HepG2 (cell line): ENCODE data around the gene DPM2. TPM values are rescaled to one million over a fixed set of nuclear protein-coding genes. Genes with fewer than 3 reads are reported as not detected.

Experiments
- ATAC-seq: fragments of 200-7000 bp; cut with Tn5 transposase; 3 replicates; pipeline ENCODE4 v1.9.1; 2020; ENCODE audit warnings: mild to moderate bottlenecking, moderate library complexity
- BruUV-seq: library from RNA; stranded (reverse); fragments of 400-500 nt; replicated peaks from 2 replicates; lab custom pipeline; 2021; lab: Mats Ljungman, UMichigan
- CTCF ChIA-PET: fragments of 300-600 bp; formaldehyde crosslinking; extraction: SDS; loops from one replicate; lab custom pipeline; 2021; ENCODE audit warnings: low total read pairs, inconsistent platforms, low intra/inter-chr PET ratio; lab: Yijun Ruan, JAX
- POLR2A ChIA-PET: fragments of 350-600 bp; sonication (Branson Sonifier 250); formaldehyde crosslinking; loops from one replicate; lab custom pipeline; 2020; ENCODE audit warnings: antibody characterized with exemption, inconsistent platforms; lab: Yijun Ruan, JAX
- DNase-seq: peaks from one replicate; pipeline ENCODE4 v3.0.0-alpha.2; 2015; ENCODE audit warnings: low spot score
- FAIRE-seq: peaks from 3 replicates; lab custom pipeline; 2011; peaks lifted over from hg19 to GRCh38; lab: Jason Lieb, UNC
- H2AFZ ChIP-seq: one replicate; pipeline ENCODE4 v1.6.1; 2011; ENCODE audit warnings: low read length, inconsistent platforms
- H3K27ac ChIP-seq: fragments of 300-600 bp; 3 replicates; pipeline ENCODE4 v1.8.0; 2011; ENCODE audit warnings: mixed run types, mild to moderate bottlenecking, mixed read lengths, low read length, inconsistent platforms; ENCODE audit not compliant: insufficient read depth; ENCODE audit errors: extremely low read length
- H3K27me3 ChIP-seq, 2 experiments: fragments of 200-600 bp in 1 of 2; 2 replicates in 1 of 2; 3 replicates in 1 of 2; pipeline versions ENCODE4 v1.6.0 to v1.8.0; 2011; ENCODE audit warnings: low read length in 2 of 2, mild to moderate bottlenecking in 2 of 2, moderate library complexity in 2 of 2, inconsistent platforms in 1 of 2; ENCODE audit not compliant: insufficient read depth in 2 of 2, control insufficient read depth in 1 of 2
- H3K36me3 ChIP-seq, 2 experiments: fragments of 200-600 bp in 1 of 2; replicated peaks in 1 of 2; 2 replicates in 1 of 2; 3 replicates in 1 of 2; pipeline versions ENCODE4 v1.5.1 to v1.8.0; 2011; ENCODE audit warnings: low read length in 2 of 2, inconsistent platforms in 1 of 2; ENCODE audit not compliant: insufficient read depth in 2 of 2, control insufficient read depth in 1 of 2
- H3K4me1 ChIP-seq: 2 replicates; pipeline ENCODE4 v1.5.1; 2012; ENCODE audit warnings: low read length, inconsistent platforms; ENCODE audit not compliant: insufficient read depth
- H3K4me2 ChIP-seq: 2 replicates; pipeline ENCODE4 v1.6.0; 2011; ENCODE audit warnings: low read depth, low read length, inconsistent platforms
- H3K4me3 ChIP-seq, 3 experiments: fragments of 200-600 bp in 1 of 3; sonication (generic), shearing (Covaris generic) in 1 of 3; replicated peaks in 1 of 3; 2 replicates each; pipeline ENCODE4 v1.5.1; 2011 to 2016; ENCODE audit warnings: low read length in 3 of 3, inconsistent platforms in 2 of 3, low read depth in 2 of 3, mild to moderate bottlenecking in 2 of 3, control low read depth in 1 of 3, mixed read lengths in 1 of 3; ENCODE audit not compliant: insufficient read depth in 1 of 3
- H3K79me2 ChIP-seq: one replicate; pipeline ENCODE4 v1.6.1; 2011; ENCODE audit warnings: low read length, inconsistent platforms; ENCODE audit not compliant: insufficient read depth
- H3K9ac ChIP-seq: 2 replicates; pipeline ENCODE4 v1.6.0; 2011; ENCODE audit warnings: mild to moderate bottlenecking, low read depth, low read length, inconsistent platforms; ENCODE audit not compliant: insufficient read depth
- H3K9me3 ChIP-seq: 2 replicates; pipeline ENCODE4 v1.5.1; 2012; ENCODE audit warnings: mild to moderate bottlenecking, low read length
- H4K20me1 ChIP-seq: 2 replicates; pipeline ENCODE4 v1.6.0; 2011; ENCODE audit warnings: inconsistent platforms, mild to moderate bottlenecking, low read length, moderate library complexity; ENCODE audit not compliant: insufficient read depth
- ARID4A ChIP-seq: sonication (generic); formaldehyde crosslinking; IDR thresholded peaks from 2 replicates; pipeline ENCODE4 v1.5.0; 2020; ENCODE audit warnings: mild to moderate bottlenecking, missing genetic modification reagents, borderline replicate concordance
- JUN ChIP-seq: sonication (generic); formaldehyde crosslinking; IDR thresholded peaks from 2 replicates; pipeline ENCODE4 v1.4.0; 2020; ENCODE audit warnings: mild to moderate bottlenecking, missing genetic modification reagents
- POLR2G ChIP-seq: fragments of 200-400 bp; formaldehyde crosslinking; IDR thresholded peaks from 2 replicates; pipeline ENCODE4 v1.6.1; 2018; ENCODE audit warnings: mild to moderate bottlenecking, low read depth, low read length, moderate library complexity
- PTBP1 ChIP-seq: fragments of 200-400 bp; formaldehyde crosslinking; IDR thresholded peaks from 2 replicates; pipeline ENCODE4 v1.6.1; 2018; ENCODE audit warnings: low read length, low read depth; ENCODE audit not compliant: poor library complexity, severe bottlenecking
- RAD21 ChIP-seq: fragments of 450-650 bp; formaldehyde crosslinking; IDR thresholded peaks from 2 replicates; pipeline ENCODE4 v1.5.0; 2020; ENCODE audit warnings: mild to moderate bottlenecking
- ZNF350 ChIP-seq: sonication (generic); formaldehyde crosslinking; IDR thresholded peaks from 2 replicates; pipeline ENCODE4 v1.4.0; 2020; ENCODE audit warnings: mild to moderate bottlenecking, low read depth, missing genetic modification reagents, borderline replicate concordance
- ZNF770 ChIP-seq: sonication (generic); formaldehyde crosslinking; IDR thresholded peaks from 2 replicates; pipeline ENCODE4 v1.5.0; 2020; ENCODE audit warnings: mild to moderate bottlenecking, missing genetic modification reagents
- ZSCAN22 ChIP-seq: sonication (generic); formaldehyde crosslinking; IDR thresholded peaks from 2 replicates; pipeline ENCODE4 v1.4.0; 2020; ENCODE audit warnings: mild to moderate bottlenecking, missing genetic modification reagents
- whole genome bisulfite sequencing: methylation state at CpG from one replicate; pipeline ENCODE4 v1.1.6; 2017; ENCODE audit warnings: low lambda C conversion rate; 5-methylcytosine and 5-hydroxymethylcytosine counted together
- in situ Hi-C: cut with HindIII; loops from 2 replicates; pipeline ENCODE4 v1.10.0; 2017; ENCODE audit warnings: low pct_unique_long_range_greater_than_20kb; ENCODE audit not compliant: extremely low pct_ligation_motif_present
- intact Hi-C: fragments of 100-400 bp; cut with micrococcal nuclease; formaldehyde crosslinking; loops from one replicate; pipeline ENCODE4 v1.10.0; 2022; ENCODE audit not compliant: unreplicated experiment
- polyA plus RNA-seq, 8 experiments: library from polyadenylated mRNA; depleted of rRNA in 3 of 8; stranded (reverse) in 7 of 8; unstranded in 1 of 8; fragments of >200 nt; fragmentation: Illumina TruSeq in 4 of 8; extraction: Trizol in 4 of 8; gene quantifications; 2 replicates each; pipeline versions ENCODE4 v1.2.1 to v1.2.3, GENCODE V29; 2011 to 2016; ENCODE audit warnings: low read depth in 4 of 8, missing spikeins in 1 of 8, mixed read lengths in 1 of 8; ENCODE audit not compliant: insufficient read depth in 1 of 8
- total RNA-seq, 5 experiments: library from RNA; depleted of rRNA; stranded (reverse); fragments of >200 nt; fragmentation: Illumina TruSeq; extraction: Trizol; gene quantifications; 2 replicates each; pipeline ENCODE4 v1.2.3, GENCODE V29; 2016; ENCODE audit warnings: low read depth in 1 of 5

Gene DPM2
- total and polyA plus RNA-seq, 2 of the 13 experiments (the other 11 are each of a cell fraction or from before 2014, with no cell fraction given): 24.8 to 35.3 TPM

DNA sequence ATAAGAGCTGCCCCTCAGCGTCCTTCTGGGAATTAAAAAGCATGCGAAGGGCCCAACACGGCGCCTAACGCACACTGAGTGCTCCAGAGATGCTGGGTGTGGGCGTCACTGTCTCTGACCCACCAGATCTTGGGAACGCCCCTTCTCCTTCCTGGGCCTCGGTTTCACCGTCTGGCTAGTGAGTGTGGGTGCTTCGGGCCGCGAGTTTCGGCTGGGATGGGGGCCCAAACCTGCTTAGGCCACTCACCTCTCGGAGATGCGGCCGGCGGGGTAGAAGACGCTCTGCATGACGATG lies 10.8 kb downstream of the DPM2 start (continued):
- no peak for TF ChIP-seq RAD21 (CRISPR knock-in tag)

DNA sequence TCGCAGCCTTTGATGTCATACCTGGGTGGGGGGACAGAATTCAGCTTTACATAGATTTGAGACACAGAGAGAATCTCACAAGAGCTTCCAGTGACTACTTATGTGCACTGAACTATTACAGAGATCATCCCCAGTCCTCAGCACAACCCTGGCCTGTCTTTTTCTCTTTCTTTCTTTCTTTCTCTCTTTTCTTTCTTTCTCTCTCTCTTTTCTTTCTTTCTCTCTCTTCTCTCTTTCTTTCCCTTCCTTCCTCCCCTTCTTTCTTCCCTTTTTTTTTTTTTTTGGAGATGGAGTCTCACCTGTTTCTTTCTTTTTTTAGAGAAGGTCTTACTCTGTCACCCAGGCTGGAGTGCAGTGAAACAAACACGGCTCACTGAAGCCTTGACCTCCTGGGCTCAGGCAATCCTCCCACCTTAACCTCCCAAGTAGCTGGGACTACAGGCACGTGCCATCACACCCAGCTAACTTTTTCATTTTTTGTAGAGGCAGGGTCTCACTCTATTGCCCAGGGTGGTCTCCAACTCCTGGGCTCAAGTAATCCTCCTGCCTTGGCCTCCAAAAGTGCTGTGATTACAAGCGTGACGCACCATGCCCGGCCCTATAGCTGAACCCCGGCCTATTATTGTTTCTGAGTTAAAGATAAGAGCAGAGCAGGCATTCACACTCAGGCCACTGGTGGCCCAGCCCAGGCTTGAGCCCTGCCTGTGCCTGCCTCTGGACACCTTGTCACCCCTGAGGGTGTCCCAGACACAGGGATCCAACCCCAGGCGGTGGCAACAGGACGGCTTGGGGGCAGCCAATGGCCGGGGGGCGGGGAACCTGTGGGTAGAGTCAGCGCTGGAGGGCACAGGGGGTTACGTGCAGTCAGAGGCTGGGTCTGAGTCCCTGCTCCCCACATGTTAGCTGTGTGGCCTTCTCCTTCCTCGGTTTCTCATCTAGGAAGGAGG lies 11.4 kb downstream of the DPM2 start:
- ATAC-seq (no peak), DNase-seq (no peak), FAIRE-seq (no peak)
- CTCF ChIA-PET: no interaction called here
- no TSS peak for BruUV-seq
- H3K79me2 ChIP-seq: no peaks in the 10 kb centered on the region
- intact Hi-C loops: no loop called here
- no peak overlapping the region for H3K9ac ChIP-seq
- H2AFZ ChIP-seq: no peak overlapping the region
- in situ Hi-C loops: loop anchor here (5.0 to 10.0 kb wide), 2 partner anchors 329 to 421 kb away; no protein-coding TSS in a partner anchor
- WGBS: 55% methylated on average over 6 of the region's 14 CpGs
- peaks cover 0 to 38% of the 10 kb centered on the region in 2 experiments for H3K27me3 ChIP-seq
- no peaks in the 10 kb centered on the region for H4K20me1 ChIP-seq
- H3K36me3 ChIP-seq: no peaks in the 10 kb centered on the region
- H3K4me1 ChIP-seq: peaks cover 33% of the 10 kb centered on the region
- H3K9me3 ChIP-seq: no peaks in the 10 kb centered on the region
- H3K4me2 ChIP-seq: no peak overlapping the region
- H3K4me3 ChIP-seq: no peak overlapping the region
- POLR2A ChIA-PET: no interaction called here
- TF ChIP-seq ARID4A (CRISPR knock-in tag) (0 out of 2 replicates have a peak, but pooled peaks have one; percentile 20), POLR2G (no peak), ZNF350 (no peak), PTBP1 (no peak), ZNF770 (CRISPR knock-in tag) (0 out of 2 replicates have a peak, but pooled peaks have one; percentile 11), JUN (CRISPR knock-in tag) (no peak), ZSCAN22 (CRISPR knock-in tag) (no peak)
- H3K27ac ChIP-seq: no peak overlapping the region
